ENCODE measurements around the gene NEGR1. TPM values are rescaled to one million over a fixed set of nuclear protein-coding genes. Genes with fewer than 3 reads are reported as not detected.

Gene NEGR1
- polyA plus RNA-seq, 1 donor from 2014 or later = 47.4 TPM

GRCh38 chr1:71511505-71511904 lies 770.8 kb downstream of the NEGR1 start:
- no peaks in the 10 kb centered on the region for H4K20me1 ChIP-seq (ENCODE audit: insufficient read depth)
- H3K9me2 ChIP-seq (ENCODE audit: insufficient read depth, low read length) = no peaks in the 10 kb centered on the region
- TF ChIP-seq POLR2AphosphoS5 (IDR thresholded peaks at IDR 0.05) (no peak), EP300 (conservative IDR thresholded peaks at IDR 0.05; ENCODE audit: poor library complexity, severe bottlenecking) (no peak), REST (IDR thresholded peaks at IDR 0.05; ENCODE audit: borderline replicate concordance) (no peak), CTCF (IDR thresholded peaks at IDR 0.05; ENCODE audit: poor library complexity, severe bottlenecking) (no peak), TAF1 (IDR thresholded peaks at IDR 0.05; ENCODE audit: low read depth) (no peak), EZH2 (IDR thresholded peaks at IDR 0.05; ENCODE audit: borderline replicate concordance, insufficient read depth, low read length, poor library complexity, severe bottlenecking) (no peak), SMC3 (conservative IDR thresholded peaks at IDR 0.05; ENCODE audit: poor library complexity) (no peak), MXI1 (conservative IDR thresholded peaks at IDR 0.05; ENCODE audit: poor library complexity, severe bottlenecking) (no peak), RAD21 (conservative IDR thresholded peaks at IDR 0.05) (no peak)
- H3K27me3 ChIP-seq (ENCODE audit: insufficient read depth, low read depth, low read length) = no peaks in the 10 kb centered on the region
- H3K79me2 ChIP-seq (replicated peaks; ENCODE audit: insufficient read depth, low read length) = no peaks in the 10 kb centered on the region
- no peak overlapping the region for H3K4me2 ChIP-seq (ENCODE audit: low read length)
- H3K4me3 ChIP-seq (ENCODE audit: low read length) = no peak overlapping the region
- no peak overlapping the region for H3K27ac ChIP-seq (ENCODE audit: low read length)
- no peak overlapping the region for H2AFZ ChIP-seq (ENCODE audit: low read depth, low read length)
- H3K9ac ChIP-seq (ENCODE audit: low read length) = no peak overlapping the region
- H3K9me3 ChIP-seq (ENCODE audit: low read length) = no peaks in the 10 kb centered on the region
- H3K36me3 ChIP-seq (ENCODE audit: insufficient read depth, low read length) = no peaks in the 10 kb centered on the region
- H3F3A ChIP-seq (ENCODE audit: insufficient read depth, low read length, poor library complexity, severe bottlenecking) = no peaks in the 10 kb centered on the region

GRCh38 chr1:71510725-71511124 lies 771.6 kb downstream of the NEGR1 start:
- no peak overlapping the region for H3K9ac ChIP-seq (ENCODE audit: low read length)
- no peak overlapping the region for H3K4me2 ChIP-seq (ENCODE audit: low read length)
- no peaks in the 10 kb centered on the region for H3F3A ChIP-seq (ENCODE audit: insufficient read depth, low read length, poor library complexity, severe bottlenecking)
- no peaks in the 10 kb centered on the region for H3K79me2 ChIP-seq (replicated peaks; ENCODE audit: insufficient read depth, low read length)
- H3K9me2 ChIP-seq (ENCODE audit: insufficient read depth, low read length) = no peaks in the 10 kb centered on the region
- H4K20me1 ChIP-seq (ENCODE audit: insufficient read depth) = no peaks in the 10 kb centered on the region
- no peak for TF ChIP-seq EP300 (conservative IDR thresholded peaks at IDR 0.05; ENCODE audit: poor library complexity, severe bottlenecking)
- TF ChIP-seq REST (IDR thresholded peaks at IDR 0.05; ENCODE audit: borderline replicate concordance) = no peak
- TF ChIP-seq SMC3 (conservative IDR thresholded peaks at IDR 0.05; ENCODE audit: poor library complexity) = no peak
- TF ChIP-seq MXI1 (conservative IDR thresholded peaks at IDR 0.05; ENCODE audit: poor library complexity, severe bottlenecking) = no peak
- TF ChIP-seq TAF1 (IDR thresholded peaks at IDR 0.05; ENCODE audit: low read depth) = no peak
- TF ChIP-seq POLR2AphosphoS5 (IDR thresholded peaks at IDR 0.05) = no peak
- TF ChIP-seq RAD21 (conservative IDR thresholded peaks at IDR 0.05) = no peak
- TF ChIP-seq EZH2 (IDR thresholded peaks at IDR 0.05; ENCODE audit: borderline replicate concordance, insufficient read depth, low read length, poor library complexity, severe bottlenecking) = no peak
- no peak for TF ChIP-seq CTCF (IDR thresholded peaks at IDR 0.05; ENCODE audit: poor library complexity, severe bottlenecking)
- H3K9me3 ChIP-seq (ENCODE audit: low read length) = no peaks in the 10 kb centered on the region
- no peak overlapping the region for H3K4me3 ChIP-seq (ENCODE audit: low read length)
- no peak overlapping the region for H2AFZ ChIP-seq (ENCODE audit: low read depth, low read length)
- no peaks in the 10 kb centered on the region for H3K27me3 ChIP-seq (ENCODE audit: insufficient read depth, low read depth, low read length)
- H3K27ac ChIP-seq (ENCODE audit: low read length) = no peak overlapping the region
- no peaks in the 10 kb centered on the region for H3K36me3 ChIP-seq (ENCODE audit: insufficient read depth, low read length)
